HepG2 (cell line): ENCODE data around the gene BBS1. TPM values are rescaled to one million over a fixed set of nuclear protein-coding genes. Genes with fewer than 3 reads are reported as not detected.

Source experiments
- ATF1 ChIP-seq: IDR thresholded peaks from 2 replicates; pipeline ENCODE4 v1.6.1; 2016; ENCODE audit warnings: mild to moderate bottlenecking, control low read depth
- BCL6 ChIP-seq: IDR thresholded peaks from 2 replicates; pipeline ENCODE4 v1.6.1; 2016; ENCODE audit warnings: missing genetic modification reagents, missing compliant biosample characterization
- FOXJ3 ChIP-seq: sonication (generic); formaldehyde crosslinking; IDR thresholded peaks from 2 replicates; pipeline ENCODE4 v1.4.0; 2020; ENCODE audit warnings: missing genetic modification reagents, mild to moderate bottlenecking, borderline replicate concordance
- GRHL1 ChIP-seq: sonication (generic); formaldehyde crosslinking; conservative IDR thresholded peaks from 2 replicates; pipeline ENCODE4 v1.8.0; 2022; ENCODE audit warnings: missing genetic modification reagents
- KAT2B ChIP-seq: fragments of 150-350 bp; IDR thresholded peaks from 2 replicates; pipeline ENCODE4 v1.6.1; 2014; ENCODE audit warnings: low read depth, low read length, borderline replicate concordance
- MAFG ChIP-seq: sonication (generic); formaldehyde crosslinking; IDR thresholded peaks from 2 replicates; pipeline ENCODE4 v1.5.1; 2020; ENCODE audit warnings: mild to moderate bottlenecking, missing genetic modification reagents
- POLR2A ChIP-seq, 2 experiments: IDR thresholded peaks; 2 replicates each; pipeline ENCODE4 v1.6.1; 2011; ENCODE audit warnings: low read depth in 2 of 2, low read length in 2 of 2, mild to moderate bottlenecking in 1 of 2, moderate library complexity in 1 of 2; ENCODE audit not compliant: insufficient read depth in 1 of 2
- RELA ChIP-seq: sonication (generic); formaldehyde crosslinking; IDR thresholded peaks from 2 replicates; pipeline ENCODE4 v1.4.0; 2020; ENCODE audit warnings: missing genetic modification reagents
- RFX3 ChIP-seq: IDR thresholded peaks from 2 replicates; pipeline ENCODE4 v1.6.1; 2016; ENCODE audit warnings: missing biosample characterization, missing genetic modification reagents
- SALL1 ChIP-seq: sonication (generic); formaldehyde crosslinking; IDR thresholded peaks from 2 replicates; pipeline ENCODE4 v1.8.0; 2022; ENCODE audit warnings: mild to moderate bottlenecking, missing genetic modification reagents
- SALL2 ChIP-seq: sonication (generic); formaldehyde crosslinking; IDR thresholded peaks from 2 replicates; pipeline ENCODE4 v1.8.1; 2023; ENCODE audit warnings: mild to moderate bottlenecking, missing genetic modification reagents, inconsistent platforms
- SMC3 ChIP-seq: IDR thresholded peaks from 2 replicates; pipeline ENCODE4 v1.6.1; 2011; ENCODE audit warnings: low read length, improper control_type of control experiment
- ZBTB7B ChIP-seq: sonication (generic); formaldehyde crosslinking; IDR thresholded peaks from 2 replicates; pipeline ENCODE4 v1.4.0; 2020; ENCODE audit warnings: missing genetic modification reagents
- ZC3H4 ChIP-seq: sonication (generic); formaldehyde crosslinking; IDR thresholded peaks from 2 replicates; pipeline ENCODE4 v1.4.0; 2020; ENCODE audit warnings: missing genetic modification reagents, borderline replicate concordance
- ZNF143 ChIP-seq: sonication (generic); formaldehyde crosslinking; IDR thresholded peaks from 2 replicates; pipeline ENCODE4 v1.4.0; 2020; ENCODE audit warnings: missing genetic modification reagents
- ZNF17 ChIP-seq: sonication (generic); formaldehyde crosslinking; IDR thresholded peaks from 2 replicates; pipeline ENCODE4 v1.5.0; 2020; ENCODE audit warnings: mild to moderate bottlenecking, missing genetic modification reagents
- ZNF326 ChIP-seq: sonication (generic); formaldehyde crosslinking; IDR thresholded peaks from 2 replicates; pipeline ENCODE4 v1.4.0; 2020; ENCODE audit warnings: missing genetic modification reagents, borderline replicate concordance
- ZNF331 ChIP-seq: sonication (generic); formaldehyde crosslinking; IDR thresholded peaks from 2 replicates; pipeline ENCODE4 v1.4.0; 2020; ENCODE audit warnings: missing genetic modification reagents
- ZNF354B ChIP-seq: sonication (generic); formaldehyde crosslinking; IDR thresholded peaks from 2 replicates; pipeline ENCODE4 v1.8.0; 2022; ENCODE audit warnings: mild to moderate bottlenecking, missing genetic modification reagents
- ZNF44 ChIP-seq: sonication (generic); formaldehyde crosslinking; IDR thresholded peaks from 2 replicates; pipeline ENCODE4 v1.5.1; 2020; ENCODE audit warnings: mild to moderate bottlenecking, missing genetic modification reagents
- ZNF557 ChIP-seq: sonication (generic); formaldehyde crosslinking; IDR thresholded peaks from 2 replicates; pipeline ENCODE4 v1.4.0; 2020; ENCODE audit warnings: missing genetic modification reagents
- ZNF619 ChIP-seq: sonication (generic); formaldehyde crosslinking; IDR thresholded peaks from 2 replicates; pipeline ENCODE4 v1.4.0; 2020; ENCODE audit warnings: mild to moderate bottlenecking, missing genetic modification reagents
- ZNF737 ChIP-seq: sonication (generic); formaldehyde crosslinking; IDR thresholded peaks from 2 replicates; pipeline ENCODE4 v1.5.0; 2020; ENCODE audit warnings: missing genetic modification reagents, mild to moderate bottlenecking, borderline replicate concordance
- ZNF816 ChIP-seq: sonication (generic); formaldehyde crosslinking; IDR thresholded peaks from 2 replicates; pipeline ENCODE4 v1.8.0; 2022; ENCODE audit warnings: missing genetic modification reagents, mild to moderate bottlenecking, borderline replicate concordance
- ZNF850 ChIP-seq: sonication (generic); formaldehyde crosslinking; conservative IDR thresholded peaks from 2 replicates; pipeline ENCODE4 v1.9.0; 2021; ENCODE audit warnings: mild to moderate bottlenecking, missing genetic modification reagents
- ZSCAN25 ChIP-seq: sonication (generic); formaldehyde crosslinking; IDR thresholded peaks from 2 replicates; pipeline ENCODE4 v1.8.0; 2022; ENCODE audit warnings: mild to moderate bottlenecking, missing genetic modification reagents
- ZSCAN9 ChIP-seq: IDR thresholded peaks from 2 replicates; pipeline ENCODE4 v1.6.1; 2016; ENCODE audit warnings: borderline replicate concordance
- polyA plus RNA-seq, 8 experiments: library from polyadenylated mRNA; depleted of rRNA in 3 of 8; stranded (reverse) in 7 of 8; unstranded in 1 of 8; fragments of >200 nt; fragmentation: Illumina TruSeq in 4 of 8; extraction: Trizol in 4 of 8; gene quantifications; 2 replicates each; pipeline versions ENCODE4 v1.2.1 to v1.2.3, GENCODE V29; 2011 to 2016; ENCODE audit warnings: low read depth in 4 of 8, missing spikeins in 1 of 8, mixed read lengths in 1 of 8; ENCODE audit not compliant: insufficient read depth in 1 of 8
- total RNA-seq, 5 experiments: library from RNA; depleted of rRNA; stranded (reverse); fragments of >200 nt; fragmentation: Illumina TruSeq; extraction: Trizol; gene quantifications; 2 replicates each; pipeline ENCODE4 v1.2.3, GENCODE V29; 2016; ENCODE audit warnings: low read depth in 1 of 5
- TF ChIP-seq, protein P1 (sequence below): sonication (generic); formaldehyde crosslinking; IDR thresholded peaks from 2 replicates; pipeline ENCODE4 v1.4.0; 2020; ENCODE audit warnings: mild to moderate bottlenecking, missing genetic modification reagents
- TF ChIP-seq, protein P2 (sequence below): sonication (generic); formaldehyde crosslinking; IDR thresholded peaks from 2 replicates; pipeline ENCODE4 v1.4.0; 2020; ENCODE audit warnings: missing genetic modification reagents
- TF ChIP-seq, protein P3 (sequence below): sonication (generic); formaldehyde crosslinking; IDR thresholded peaks from 2 replicates; pipeline ENCODE4 v1.5.0; 2020; ENCODE audit warnings: missing genetic modification reagents, mild to moderate bottlenecking, borderline replicate concordance

BBS1 gene
- total and polyA plus RNA-seq, 2 of the 13 experiments (the other 11 are each of a cell fraction or from before 2014, with no cell fraction given) = 11.7 to 14.1 TPM

- no peak for TF ChIP-seq ZC3H4 (CRISPR knock-in tag)
- no peak for TF ChIP-seq ZSCAN9 (CRISPR knock-in tag)
- TF ChIP-seq SALL1 (CRISPR knock-in tag) = peak; percentile 40; the same call in 1 of the 2 replicates
- no peak for TF ChIP-seq SALL2
- TF ChIP-seq ZNF326 (CRISPR knock-in tag) = no peak
- TF ChIP-seq, protein P1, sequence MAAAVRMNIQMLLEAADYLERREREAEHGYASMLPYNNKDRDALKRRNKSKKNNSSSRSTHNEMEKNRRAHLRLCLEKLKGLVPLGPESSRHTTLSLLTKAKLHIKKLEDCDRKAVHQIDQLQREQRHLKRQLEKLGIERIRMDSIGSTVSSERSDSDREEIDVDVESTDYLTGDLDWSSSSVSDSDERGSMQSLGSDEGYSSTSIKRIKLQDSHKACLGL (CRISPR knock-in tag) = no peak
- TF ChIP-seq ZNF331 (CRISPR knock-in tag) = no peak
- TF ChIP-seq MAFG (CRISPR knock-in tag) = no peak
- TF ChIP-seq ZNF17 = no peak
- 0 out of 2 replicates have a peak, but pooled peaks have one; percentile 75 for TF ChIP-seq ZNF619 (CRISPR knock-in tag)
- no peak for TF ChIP-seq FOXJ3 (CRISPR knock-in tag)
- no peak for TF ChIP-seq GRHL1 (CRISPR knock-in tag)
- peak in 1 of 2 experiments; percentile 56; a peak in 2 of 4 replicates for TF ChIP-seq POLR2A (IDR thresholded peaks at IDR 0.05; ENCODE audit: insufficient read depth in 1 of 2, low read depth in 2 of 2, low read length in 2 of 2)
- no peak for TF ChIP-seq ATF1 (CRISPR knock-in tag)
- TF ChIP-seq BCL6 (CRISPR knock-in tag) = peak; percentile 7; the same call in 1 of the 2 replicates
- TF ChIP-seq RELA (CRISPR knock-in tag) = no peak
- no peak for TF ChIP-seq ZNF143 (CRISPR knock-in tag)
- TF ChIP-seq ZNF44 (CRISPR knock-in tag) = no peak
- no peak for TF ChIP-seq ZNF557 (CRISPR knock-in tag)
- TF ChIP-seq RFX3 = no peak
- no peak for TF ChIP-seq KAT2B
- TF ChIP-seq, protein P2, sequence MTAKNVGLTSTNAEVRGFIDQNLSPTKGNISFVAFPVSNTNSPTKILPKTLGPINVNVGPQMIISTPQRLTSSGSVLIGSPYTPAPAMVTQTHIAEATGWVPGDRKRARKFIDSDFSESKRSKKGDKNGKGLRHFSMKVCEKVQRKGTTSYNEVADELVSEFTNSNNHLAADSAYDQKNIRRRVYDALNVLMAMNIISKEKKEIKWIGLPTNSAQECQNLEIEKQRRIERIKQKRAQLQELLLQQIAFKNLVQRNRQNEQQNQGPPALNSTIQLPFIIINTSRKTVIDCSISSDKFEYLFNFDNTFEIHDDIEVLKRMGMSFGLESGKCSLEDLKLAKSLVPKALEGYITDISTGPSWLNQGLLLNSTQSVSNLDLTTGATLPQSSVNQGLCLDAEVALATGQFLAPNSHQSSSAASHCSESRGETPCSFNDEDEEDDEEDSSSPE (CRISPR knock-in tag) = no peak
- TF ChIP-seq ZNF737 (CRISPR knock-in tag) = no peak
- TF ChIP-seq SMC3 = no peak
- TF ChIP-seq ZBTB7B = no peak
- TF ChIP-seq, protein P3, sequence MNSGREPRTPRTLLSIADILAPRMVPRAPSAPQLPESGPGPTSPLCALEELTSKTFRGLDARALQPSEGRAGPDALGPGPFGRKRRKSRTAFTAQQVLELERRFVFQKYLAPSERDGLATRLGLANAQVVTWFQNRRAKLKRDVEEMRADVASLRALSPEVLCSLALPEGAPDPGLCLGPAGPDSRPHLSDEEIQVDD (CRISPR knock-in tag) = no peak
- TF ChIP-seq ZNF816 (CRISPR knock-in tag) = no peak
- no peak for TF ChIP-seq ZNF354B (CRISPR knock-in tag)
- TF ChIP-seq ZNF850 = no peak
- TF ChIP-seq ZSCAN25 (CRISPR knock-in tag) = no peak
Observed at GRCh38 chr11:66466225-66467033, 44.0 kb upstream of the BBS1 start, which contains the start of gene PELI3 (continued).
